HepG2 (cell line): ENCODE measurements around the gene ZDHHC7. TPM values are rescaled to one million over a fixed set of nuclear protein-coding genes. Genes with fewer than 3 reads are reported as not detected.

Experiments
- ATF2 ChIP-seq: sonication (generic); formaldehyde crosslinking; IDR thresholded peaks from 2 replicates; pipeline ENCODE4 v1.4.0; 2020; ENCODE audit warnings: missing genetic modification reagents
- BATF2 ChIP-seq: sonication (generic); formaldehyde crosslinking; IDR thresholded peaks from 2 replicates; pipeline ENCODE4 v1.8.0; 2022; ENCODE audit warnings: mild to moderate bottlenecking, missing genetic modification reagents, moderate library complexity
- BCL6 ChIP-seq: IDR thresholded peaks from 2 replicates; pipeline ENCODE4 v1.6.1; 2016; ENCODE audit warnings: missing genetic modification reagents, missing compliant biosample characterization
- BRF2 ChIP-seq: sonication (generic); formaldehyde crosslinking; IDR thresholded peaks from 2 replicates; pipeline ENCODE4 v1.8.1; 2022; ENCODE audit warnings: mild to moderate bottlenecking, missing genetic modification reagents
- CENPBD1 ChIP-seq: sonication (generic); formaldehyde crosslinking; IDR thresholded peaks from 2 replicates; pipeline ENCODE4 v1.8.0; 2022; ENCODE audit warnings: missing genetic modification reagents, low read depth, mild to moderate bottlenecking, borderline replicate concordance
- GFI1 ChIP-seq: sonication (generic); formaldehyde crosslinking; IDR thresholded peaks from 2 replicates; pipeline ENCODE4 v1.5.0; 2020; ENCODE audit warnings: missing genetic modification reagents, mild to moderate bottlenecking, borderline replicate concordance
- GLI4 ChIP-seq: sonication (generic); formaldehyde crosslinking; IDR thresholded peaks from 2 replicates; pipeline ENCODE4 v1.5.1; 2020; ENCODE audit warnings: missing genetic modification reagents, mild to moderate bottlenecking, moderate library complexity, borderline replicate concordance
- HDAC1 ChIP-seq: sonication (generic); formaldehyde crosslinking; IDR thresholded peaks from 2 replicates; pipeline ENCODE4 v1.5.1; 2020; ENCODE audit warnings: mild to moderate bottlenecking, missing genetic modification reagents
- KLF11 ChIP-seq: IDR thresholded peaks from 2 replicates; pipeline ENCODE4 v1.6.1; 2016; ENCODE audit warnings: missing compliant biosample characterization
- KLF12 ChIP-seq: sonication (generic); formaldehyde crosslinking; IDR thresholded peaks from 2 replicates; pipeline ENCODE4 v1.4.0; 2020; ENCODE audit warnings: missing genetic modification reagents, borderline replicate concordance
- MAZ ChIP-seq, 2 experiments: sonication (generic) in 1 of 2; formaldehyde crosslinking in 1 of 2; IDR thresholded peaks; 2 replicates each; pipeline versions ENCODE4 v1.5.0 to v1.6.1; 2012 to 2020; ENCODE audit warnings: low read depth in 2 of 2, mild to moderate bottlenecking in 2 of 2, borderline replicate concordance in 1 of 2, improper control_type of control experiment in 1 of 2, low read length in 1 of 2, missing genetic modification reagents in 1 of 2, moderate library complexity in 1 of 2
- NFIC ChIP-seq: IDR thresholded peaks from 2 replicates; pipeline ENCODE4 v1.6.1; 2012; ENCODE audit warnings: mild to moderate bottlenecking, low read length, inconsistent platforms
- REPIN1 ChIP-seq: sonication (generic); formaldehyde crosslinking; IDR thresholded peaks from 2 replicates; pipeline ENCODE4 v1.8.0; 2022; ENCODE audit warnings: missing genetic modification reagents, low read depth, mild to moderate bottlenecking, borderline replicate concordance
- RORA ChIP-seq: sonication (generic); formaldehyde crosslinking; IDR thresholded peaks from 2 replicates; pipeline ENCODE4 v1.5.0; 2020; ENCODE audit warnings: mild to moderate bottlenecking, missing genetic modification reagents, moderate library complexity
- SRSF1 ChIP-seq: fragments of 200-400 bp; formaldehyde crosslinking; optimal IDR thresholded peaks from 2 replicates; pipeline ENCODE3; 2017; ENCODE audit warnings: mild to moderate bottlenecking, low read depth, low read length, moderate library complexity
- ZBTB42 ChIP-seq: sonication (generic); formaldehyde crosslinking; IDR thresholded peaks from 2 replicates; pipeline ENCODE4 v1.5.0; 2020; ENCODE audit warnings: mild to moderate bottlenecking, missing genetic modification reagents
- ZNF10 ChIP-seq: sonication (generic); formaldehyde crosslinking; IDR thresholded peaks from 2 replicates; pipeline ENCODE4 v1.4.0; 2020; ENCODE audit warnings: mild to moderate bottlenecking, low read depth, missing genetic modification reagents, borderline replicate concordance
- ZNF263 ChIP-seq: sonication (generic); formaldehyde crosslinking; IDR thresholded peaks from 2 replicates; pipeline ENCODE4 v1.4.0; 2020; ENCODE audit warnings: missing genetic modification reagents
- ZNF44 ChIP-seq: sonication (generic); formaldehyde crosslinking; IDR thresholded peaks from 2 replicates; pipeline ENCODE4 v1.5.1; 2020; ENCODE audit warnings: mild to moderate bottlenecking, missing genetic modification reagents
- ZNF543 ChIP-seq: sonication (generic); formaldehyde crosslinking; IDR thresholded peaks from 2 replicates; pipeline ENCODE4 v1.4.0; 2020; ENCODE audit warnings: mild to moderate bottlenecking, missing genetic modification reagents
- ZNF580 ChIP-seq: IDR thresholded peaks from 2 replicates; pipeline ENCODE4 v1.6.1; 2016; ENCODE audit warnings: low read depth, borderline replicate concordance
- ZNF850 ChIP-seq: sonication (generic); formaldehyde crosslinking; conservative IDR thresholded peaks from 2 replicates; pipeline ENCODE4 v1.9.0; 2021; ENCODE audit warnings: mild to moderate bottlenecking, missing genetic modification reagents
- polyA plus RNA-seq, 8 experiments: library from polyadenylated mRNA; depleted of rRNA in 3 of 8; stranded (reverse) in 7 of 8; unstranded in 1 of 8; fragments of >200 nt; fragmentation: Illumina TruSeq in 4 of 8; extraction: Trizol in 4 of 8; gene quantifications; 2 replicates each; pipeline versions ENCODE4 v1.2.1 to v1.2.3, GENCODE V29; 2011 to 2016; ENCODE audit warnings: low read depth in 4 of 8, missing spikeins in 1 of 8, mixed read lengths in 1 of 8; ENCODE audit not compliant: insufficient read depth in 1 of 8
- total RNA-seq, 5 experiments: library from RNA; depleted of rRNA; stranded (reverse); fragments of >200 nt; fragmentation: Illumina TruSeq; extraction: Trizol; gene quantifications; 2 replicates each; pipeline ENCODE4 v1.2.3, GENCODE V29; 2016; ENCODE audit warnings: low read depth in 1 of 5

Gene ZDHHC7
- total and polyA plus RNA-seq, 2 of the 13 experiments (the other 11 are each of a cell fraction or from before 2014, with no cell fraction given) = 46.8 to 67.6 TPM

GRCh38 chr16:85056211-85056748, 44.9 kb upstream of the ZDHHC7 start (continued):
- TF ChIP-seq KLF11 (CRISPR knock-in tag) = no peak
- TF ChIP-seq MAZ (IDR thresholded peaks at IDR 0.05; ENCODE audit: borderline replicate concordance, low read depth, low read length) = no peak
- no peak; the same call in 1 of the 2 replicates for TF ChIP-seq MAZ (CRISPR knock-in tag; IDR thresholded peaks at IDR 0.05; ENCODE audit: low read depth)
- 0 out of 2 replicates have a peak, but pooled peaks have one; percentile 29 for TF ChIP-seq BRF2
- TF ChIP-seq SRSF1 = no peak
- no peak for TF ChIP-seq GFI1 (CRISPR knock-in tag)
- TF ChIP-seq ZNF263 (CRISPR knock-in tag) = no peak
- no peak for TF ChIP-seq ZBTB42
- TF ChIP-seq ZNF580 = no peak
- TF ChIP-seq BATF2 (CRISPR knock-in tag) = no peak
- 0 out of 2 replicates have a peak, but pooled peaks have one; percentile 17 for TF ChIP-seq ZNF44
- no peak for TF ChIP-seq HDAC1 (CRISPR knock-in tag)
- no peak for TF ChIP-seq KLF12 (CRISPR knock-in tag)
- TF ChIP-seq CENPBD1 (CRISPR knock-in tag) = no peak
- TF ChIP-seq RORA (CRISPR knock-in tag) = no peak
- TF ChIP-seq ATF2 (CRISPR knock-in tag) = no peak
- TF ChIP-seq ZNF10 (CRISPR knock-in tag) = no peak
- no peak for TF ChIP-seq ZNF850 (CRISPR knock-in tag)
- TF ChIP-seq REPIN1 (CRISPR knock-in tag) = no peak
- 0 out of 2 replicates have a peak, but pooled peaks have one; percentile 12 for TF ChIP-seq GLI4 (CRISPR knock-in tag)
- TF ChIP-seq BCL6 (CRISPR knock-in tag) = no peak
- TF ChIP-seq ZNF543 = no peak; the same call in none of the 2 replicates
- no peak for TF ChIP-seq NFIC
